NK-92 (cell line): ENCODE data around the gene HDGF.
A peak's percentile ranks its signal among the peaks of the same experiment; 100 is the strongest.
"Not testable (repeated sequence)": the region's sequence is repeated elsewhere in the genome, so short reads cannot be mapped to it uniquely, and the experiment has no call there.

Source experiments
- DNase-seq: peaks from one replicate; lab custom pipeline; 2025; ENCODE audit not compliant: unreplicated experiment; lab: John Stamatoyannopoulos, UW

Gene HDGF

DNA sequence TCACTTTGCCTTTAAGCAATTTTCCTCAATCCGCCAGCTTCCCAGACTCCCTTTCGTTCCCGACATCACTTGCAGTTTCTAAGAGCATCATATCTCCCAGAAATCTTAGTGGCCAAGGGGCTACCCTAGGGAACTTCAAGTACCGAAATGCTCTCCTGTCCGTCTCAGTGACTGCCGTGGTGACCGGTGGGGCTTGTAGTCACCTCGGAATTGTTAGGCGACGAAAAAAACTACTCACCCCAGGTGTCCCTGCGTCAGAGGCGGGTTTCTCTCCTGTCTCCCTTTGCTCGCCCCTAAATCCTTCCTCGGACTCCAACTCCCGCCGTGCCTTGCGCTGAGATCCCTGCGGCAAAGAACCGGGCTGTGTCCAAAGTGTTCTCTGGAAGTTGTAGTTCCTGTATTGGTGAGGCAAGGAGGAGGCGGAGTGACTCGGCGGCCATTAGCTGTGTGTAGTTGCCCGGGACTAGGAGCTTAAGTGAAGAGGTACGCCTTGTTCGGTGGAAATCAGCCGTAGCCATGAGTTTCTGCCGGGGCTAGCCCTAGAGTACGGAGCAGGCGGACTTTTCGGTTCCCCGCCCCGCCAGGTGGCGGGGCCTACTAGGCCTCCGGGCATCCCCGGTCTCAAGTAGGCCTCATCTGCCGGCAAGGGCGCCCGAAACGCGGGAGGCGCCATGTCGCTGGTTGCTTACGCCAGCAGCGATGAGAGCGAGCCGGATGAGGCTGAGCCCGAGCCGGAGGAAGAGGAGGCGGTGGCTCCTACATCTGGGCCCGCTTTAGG lies 15.8 kb upstream of the HDGF start, which contains the start of gene PRCC:
PRCC (plus strand) TSS at position 435 of the 778 bp plus-strand sequence; CDS start at position 672, 237 bp downstream.
- DNase-seq = peak; percentile 89

DNA sequence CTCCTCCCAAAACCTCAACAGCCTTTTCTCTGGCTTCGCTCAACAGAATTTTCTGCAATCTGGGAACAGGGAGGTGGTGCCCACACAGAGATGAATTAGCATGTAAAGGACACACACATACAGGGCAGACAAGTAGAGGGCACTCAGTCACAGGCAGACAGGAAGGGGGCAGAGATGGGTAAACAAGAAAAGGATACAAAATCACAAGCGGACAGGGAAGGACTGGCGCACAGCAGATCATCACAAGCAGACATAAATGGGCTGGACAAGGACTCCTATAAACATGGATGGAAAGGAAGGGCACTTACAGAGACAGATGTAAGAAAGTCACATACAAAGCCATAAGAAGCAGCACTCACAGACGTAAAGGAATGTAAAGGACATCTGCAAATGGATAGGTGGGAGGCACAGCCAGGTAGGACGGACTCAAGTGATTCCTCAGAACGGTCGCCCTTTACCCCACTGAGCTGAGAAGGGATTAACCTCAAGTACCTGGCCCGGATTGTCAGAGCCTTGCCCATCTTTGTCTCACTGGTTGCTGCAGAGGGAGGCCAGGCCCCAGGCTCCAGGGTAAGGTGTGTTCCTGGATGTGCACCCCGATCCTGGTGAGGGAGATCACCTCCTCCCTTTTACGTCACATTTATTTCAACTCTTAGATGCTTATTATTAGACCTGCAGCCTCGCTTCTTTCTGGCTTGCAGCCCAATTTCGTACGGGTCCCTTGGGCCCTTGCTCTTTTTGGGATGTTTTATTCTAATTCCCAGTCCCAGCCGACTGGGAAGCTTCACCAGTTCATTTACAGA lies 15.0 kb upstream of the HDGF start:
- no peak for DNase-seq

DNA sequence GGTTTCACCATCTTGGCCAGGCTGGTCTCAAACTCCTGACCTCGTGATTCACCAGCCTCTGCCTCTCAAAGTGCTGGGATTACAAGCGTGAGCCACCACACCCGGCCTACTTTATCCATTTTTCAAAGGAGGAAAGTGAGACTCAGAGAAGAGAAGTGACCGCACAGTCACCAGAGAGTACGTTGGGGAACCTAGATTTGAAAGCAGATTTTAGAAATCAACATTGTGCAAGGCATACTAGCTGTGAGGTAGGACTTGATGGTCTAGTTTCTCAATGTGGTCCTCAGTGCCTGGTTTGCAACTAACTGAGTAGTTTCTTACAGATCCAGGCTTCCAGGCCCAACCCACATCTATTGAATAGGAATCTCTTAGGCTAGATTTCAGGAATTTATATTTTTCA lies 14.2 kb upstream of the HDGF start:
- DNase-seq = no peak

DNA sequence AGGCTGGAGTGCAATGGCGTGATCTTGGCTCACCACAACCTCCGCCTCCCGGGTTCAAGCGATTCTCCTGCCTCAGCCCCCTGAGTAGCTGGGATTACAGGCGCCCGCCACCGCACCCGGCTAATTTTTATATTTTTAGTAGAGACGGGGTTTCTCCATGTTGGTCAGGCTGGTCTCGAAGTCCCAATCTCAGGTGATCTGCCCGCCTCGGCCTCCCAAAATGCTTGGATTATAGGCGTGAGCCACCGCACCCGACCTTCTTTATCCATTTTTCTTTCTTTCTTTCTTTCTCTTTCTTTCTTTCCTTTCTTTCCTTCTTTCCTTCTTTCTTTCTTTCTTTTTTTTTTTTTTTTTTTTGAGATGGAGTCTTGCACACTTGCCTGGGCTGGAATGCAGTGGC lies 13.7 kb upstream of the HDGF start:
- DNase-seq = not testable (repeated sequence)

DNA sequence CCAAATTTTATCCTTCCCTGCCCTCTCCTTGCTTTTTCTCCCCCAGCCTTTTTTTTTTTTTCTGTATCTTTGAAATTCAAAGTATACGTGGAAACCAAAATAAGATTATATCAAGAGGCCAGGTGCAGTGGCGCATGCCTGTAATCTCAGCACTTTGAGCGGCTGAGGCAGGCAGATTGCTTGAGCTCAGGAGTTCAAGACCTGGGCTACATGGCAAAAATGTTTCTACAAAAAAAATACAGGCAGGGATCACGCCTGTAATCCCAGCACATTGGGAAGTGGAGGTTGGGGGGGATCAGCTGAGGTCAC lies 9.3 kb upstream of the HDGF start:
- DNase-seq = no peak

DNA sequence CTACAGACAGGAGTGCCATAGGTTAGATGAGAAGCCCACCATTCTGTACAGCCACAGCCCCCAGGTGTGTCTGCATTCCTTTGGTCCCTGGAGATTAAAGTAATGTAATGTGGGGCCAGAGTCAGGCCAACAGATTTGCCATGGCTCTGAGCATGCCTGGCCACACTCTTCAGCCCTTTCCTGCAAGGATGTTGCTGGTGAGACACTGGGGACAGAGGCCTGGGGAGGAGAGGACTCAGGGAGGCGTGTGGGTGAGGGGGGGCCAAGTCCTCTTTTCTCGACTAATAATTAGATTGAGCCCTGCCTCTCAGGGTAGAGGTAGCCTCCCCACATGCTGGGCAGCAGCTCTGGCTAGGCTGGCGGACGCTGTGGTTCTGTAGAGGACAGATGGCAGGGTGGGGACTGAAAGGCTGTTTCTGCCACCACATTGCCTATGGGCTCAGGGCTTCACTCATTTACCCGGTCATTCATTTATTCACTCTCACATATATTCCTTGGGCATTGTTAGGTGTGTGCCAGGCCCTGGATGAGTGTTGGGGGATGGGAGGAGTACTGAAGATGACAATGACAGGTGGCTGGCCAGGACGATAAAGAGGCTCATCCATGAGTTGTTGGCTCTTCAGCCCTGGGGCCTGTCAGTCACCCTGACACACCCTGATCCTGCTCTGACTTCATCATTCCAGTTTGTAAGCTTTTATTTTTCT lies 8.8 kb upstream of the HDGF start:
- no peak for DNase-seq

DNA sequence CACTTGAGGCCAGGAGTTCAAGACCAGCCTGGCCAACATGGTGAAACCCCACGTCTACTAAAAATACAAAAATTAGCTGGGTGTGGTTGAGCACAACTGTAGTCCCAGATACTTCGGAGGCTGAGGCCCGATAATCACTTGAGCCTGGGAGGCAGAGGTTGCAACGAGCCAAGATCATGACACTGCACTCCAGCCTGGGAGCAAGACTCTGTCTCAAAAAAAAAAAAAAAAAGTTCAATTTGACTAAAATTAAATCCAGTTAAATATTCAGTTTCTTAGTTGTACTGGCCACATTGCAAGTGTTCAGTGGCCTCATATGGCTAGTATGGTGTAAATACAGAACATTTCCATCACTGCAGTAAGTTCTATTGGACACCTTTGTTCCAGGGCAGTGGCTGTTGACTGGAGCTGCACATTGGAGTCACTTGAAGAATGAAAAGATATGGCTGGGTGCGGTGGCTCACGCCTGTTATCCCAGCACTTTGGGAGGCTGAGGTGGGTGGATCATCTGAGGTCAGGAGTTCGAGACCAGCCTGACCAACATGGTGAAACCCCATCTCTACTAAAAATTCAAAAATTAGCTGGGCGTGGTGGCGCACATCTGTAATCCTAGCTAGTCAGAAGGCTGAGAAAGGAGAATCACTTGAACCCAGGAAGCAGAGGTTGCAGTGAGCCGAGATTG lies 6.2 kb upstream of the HDGF start:
- not testable (repeated sequence) for DNase-seq

DNA sequence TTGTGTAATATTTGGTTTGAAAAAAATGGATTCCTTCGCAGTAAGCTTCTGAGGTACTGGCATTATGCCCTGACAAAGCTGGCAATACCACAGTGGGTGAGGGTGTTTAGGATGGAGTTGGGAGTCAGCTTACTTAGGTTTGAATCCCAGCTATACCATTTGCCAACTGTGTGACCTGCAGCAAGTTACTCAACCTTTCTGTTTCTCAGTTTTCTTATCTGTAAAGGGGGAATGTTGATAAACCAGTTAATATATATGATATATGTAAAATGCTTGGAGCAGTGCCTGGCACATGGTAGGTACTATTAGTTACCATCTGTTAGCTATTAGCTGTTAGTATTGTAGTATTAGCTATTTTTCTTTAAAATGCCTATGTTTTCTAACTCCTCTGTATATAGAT lies 4.9 kb upstream of the HDGF start:
- DNase-seq = no peak

DNA sequence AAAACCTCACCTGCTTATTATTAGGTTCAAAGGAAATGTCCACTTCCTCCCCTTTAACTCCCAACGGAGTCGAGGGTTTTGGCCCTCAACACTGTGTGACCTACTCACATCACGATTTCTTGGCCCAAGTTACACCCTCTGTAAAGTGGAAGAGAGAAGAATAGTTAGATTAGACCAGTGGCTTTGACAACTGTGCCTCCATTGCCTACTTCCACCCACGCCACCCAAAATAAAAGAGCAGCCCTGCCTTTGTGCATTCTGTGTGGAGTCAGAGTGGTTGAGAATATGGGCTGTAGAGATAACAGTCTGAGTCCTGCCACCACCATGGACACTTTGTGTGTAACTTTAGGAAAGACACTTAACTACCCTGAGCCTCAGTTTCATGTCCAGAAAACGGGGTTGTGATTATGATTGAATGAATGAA lies 4.1 kb upstream of the HDGF start:
- no peak for DNase-seq

DNA sequence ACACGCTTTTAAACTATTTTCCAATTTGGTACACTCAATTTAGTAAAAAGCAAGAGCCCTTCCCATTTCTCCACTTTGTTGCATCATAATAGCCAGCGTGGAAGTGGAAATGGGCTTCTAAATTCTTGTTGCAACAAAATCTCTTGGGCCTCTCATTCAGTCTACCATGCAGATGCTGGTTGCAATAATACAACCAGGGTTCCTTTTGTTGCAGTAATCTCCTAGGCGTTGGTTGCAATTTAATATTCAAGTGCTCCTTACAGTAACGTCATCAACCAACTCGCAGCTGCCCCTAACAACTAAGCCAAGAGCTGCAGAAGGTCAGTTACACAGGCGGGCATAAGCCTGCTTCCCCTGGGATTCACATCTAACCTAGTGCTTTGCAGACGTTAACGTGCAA lies 2.7 kb upstream of the HDGF start:
- DNase-seq = no peak

DNA sequence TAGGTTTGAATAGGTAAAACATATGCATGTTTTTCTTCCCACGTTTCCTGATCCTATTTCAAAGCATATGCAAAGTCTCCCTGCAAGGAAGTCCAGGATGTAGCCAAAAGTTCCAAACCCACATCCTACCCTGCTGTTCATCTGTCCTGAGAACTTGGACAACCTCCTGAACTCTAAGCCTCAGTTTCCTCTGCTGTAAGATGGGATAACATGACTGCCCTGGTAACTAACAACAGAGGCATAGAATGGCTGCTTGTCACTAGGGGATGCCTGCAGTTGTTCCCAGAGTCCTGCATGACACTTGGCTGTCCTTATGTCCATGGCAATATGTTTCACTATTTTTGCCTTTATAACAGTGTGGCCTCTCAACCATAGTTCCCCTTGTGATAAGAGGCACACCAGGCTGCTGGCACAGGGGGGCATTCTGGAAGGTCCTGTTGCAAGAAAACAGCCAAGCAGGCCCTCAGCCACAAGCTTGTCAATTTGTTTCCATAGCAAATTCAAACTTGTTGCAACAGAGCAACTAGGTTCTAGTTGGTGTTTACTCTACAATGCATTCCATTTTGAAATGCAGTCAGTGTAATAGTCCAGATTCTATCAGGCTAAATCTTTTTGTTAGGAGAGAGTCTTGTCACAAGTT lies 1.5 kb upstream of the HDGF start:
- DNase-seq = no peak

DNA sequence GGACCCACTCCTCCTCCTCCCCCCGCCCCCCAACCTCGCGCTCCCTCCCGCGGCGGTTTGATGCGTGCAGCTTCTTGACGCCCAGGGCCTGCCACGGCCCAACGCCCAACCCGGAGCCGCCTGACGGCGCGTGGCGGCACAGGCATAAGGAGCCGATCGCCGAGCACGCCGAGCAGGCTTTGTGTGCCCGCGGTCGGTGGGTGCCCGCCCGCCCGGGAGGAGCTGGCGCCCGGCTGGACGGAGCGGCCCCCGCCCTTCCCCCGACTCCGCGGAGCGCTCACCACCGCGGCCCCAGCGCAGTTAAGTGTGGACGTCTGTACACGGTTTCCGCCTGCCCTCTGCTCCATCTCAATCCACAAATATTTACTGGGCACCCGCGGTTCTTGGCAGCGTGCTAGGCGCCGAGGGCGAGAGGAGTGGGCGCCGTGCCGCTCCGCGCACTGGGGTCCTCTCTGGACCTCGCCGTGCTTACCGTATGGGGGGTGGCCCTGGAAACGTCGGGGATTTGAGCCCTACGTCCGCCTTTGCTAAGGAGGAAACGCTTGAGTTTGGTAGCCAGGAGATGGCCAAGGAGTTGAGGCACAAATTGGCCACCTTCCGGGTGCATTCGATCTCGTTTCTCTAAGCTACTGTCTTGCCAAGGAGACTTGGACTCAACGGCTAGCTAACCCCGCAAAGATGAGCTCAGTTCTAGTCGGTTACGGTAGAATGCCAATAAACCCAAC lies 444 bp upstream of the HDGF start:
- DNase-seq = peak; percentile 81

DNA sequence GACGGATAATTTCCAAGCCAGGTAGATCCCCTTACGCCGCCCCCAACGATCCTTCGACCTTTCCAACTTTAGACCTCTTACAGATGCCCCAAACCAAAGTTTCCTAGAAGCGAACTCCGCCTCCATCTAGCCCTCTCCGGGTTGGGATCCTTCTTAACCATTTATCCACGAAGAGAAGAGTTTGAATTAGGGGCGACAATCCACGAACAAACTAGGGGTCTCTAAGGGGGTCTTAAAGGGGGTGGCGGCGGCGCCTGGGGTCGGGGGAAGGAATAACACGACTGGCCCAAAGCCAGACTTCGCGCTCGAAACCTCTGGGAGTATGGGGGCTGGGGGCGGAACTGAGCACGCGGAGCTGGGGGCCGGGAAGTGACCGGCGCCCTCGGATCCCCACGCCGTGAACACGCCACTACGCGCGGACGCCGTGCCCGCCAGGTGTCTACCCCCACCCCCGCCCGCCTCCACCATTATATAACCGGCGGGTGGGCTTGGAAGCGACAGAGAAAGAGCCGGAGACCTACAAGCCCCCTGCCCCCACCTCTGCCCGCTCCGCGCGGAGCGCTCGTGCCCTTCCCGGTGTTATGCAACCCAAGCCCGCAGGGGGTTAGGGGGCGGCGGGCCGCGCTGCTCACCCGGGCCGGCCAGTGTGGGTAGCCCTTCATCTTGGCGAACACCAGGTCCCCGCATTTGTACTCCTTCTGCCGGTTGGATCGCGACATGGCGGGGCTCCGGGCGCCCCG lies 594 bp downstream of the HDGF start:
- no peak for DNase-seq

DNA sequence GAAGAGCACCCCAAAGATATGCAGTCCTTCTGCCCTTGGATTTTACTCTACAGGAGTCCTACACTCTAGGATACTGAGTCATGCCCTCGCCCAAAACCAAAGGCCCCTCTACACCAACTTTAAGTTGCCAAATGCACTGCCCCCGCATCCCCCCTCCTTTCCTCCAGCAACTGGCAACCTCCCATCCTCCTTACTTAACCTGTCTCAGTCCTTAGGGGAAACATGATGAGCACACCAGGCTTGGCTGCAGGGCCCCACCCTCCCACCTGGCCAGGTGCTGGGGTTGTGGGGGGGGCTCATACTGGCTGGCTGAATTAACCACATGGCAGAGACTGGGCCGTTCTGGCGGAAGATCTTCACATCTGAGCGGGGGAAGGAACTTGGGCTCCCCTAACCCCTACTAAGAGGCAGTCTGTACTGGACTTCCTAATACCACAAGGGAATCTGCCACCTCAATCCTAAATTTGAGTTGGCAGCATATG lies 1.2 kb downstream of the HDGF start:
- no peak for DNase-seq

DNA sequence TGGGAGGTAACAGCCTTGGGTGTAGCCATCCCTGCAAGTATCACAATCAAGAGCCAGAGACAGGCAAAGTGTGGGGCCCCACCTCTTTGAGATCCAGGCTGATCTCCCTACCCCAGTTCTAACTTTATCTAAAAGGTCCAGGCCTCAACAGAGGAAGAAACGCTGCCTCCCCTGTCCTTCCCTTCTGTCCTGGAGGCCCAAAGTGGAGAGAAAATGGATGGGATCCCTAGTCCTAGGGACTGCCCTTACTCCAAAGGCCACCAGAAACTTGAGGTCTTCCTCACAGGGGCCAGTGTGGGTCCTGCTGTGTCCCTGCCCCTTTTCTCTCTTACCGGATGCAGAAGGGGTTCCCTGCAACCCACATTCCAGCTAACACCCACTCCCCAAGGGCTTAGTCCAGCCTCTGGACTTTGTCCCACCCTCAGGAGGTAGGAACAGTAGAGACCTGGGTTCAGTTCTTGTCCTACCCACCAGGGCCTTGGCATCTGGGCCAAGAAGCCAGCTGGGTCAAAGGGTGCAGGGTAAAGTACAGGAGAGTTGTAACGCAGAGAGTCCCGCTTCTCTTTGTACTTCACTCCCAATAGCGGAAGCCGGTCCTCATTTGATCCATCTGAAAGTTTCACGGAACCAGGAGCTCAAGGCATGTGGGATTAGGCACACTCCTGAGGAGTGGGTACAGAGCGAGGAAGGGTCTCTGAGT lies 1.9 kb downstream of the HDGF start:
- no peak for DNase-seq

DNA sequence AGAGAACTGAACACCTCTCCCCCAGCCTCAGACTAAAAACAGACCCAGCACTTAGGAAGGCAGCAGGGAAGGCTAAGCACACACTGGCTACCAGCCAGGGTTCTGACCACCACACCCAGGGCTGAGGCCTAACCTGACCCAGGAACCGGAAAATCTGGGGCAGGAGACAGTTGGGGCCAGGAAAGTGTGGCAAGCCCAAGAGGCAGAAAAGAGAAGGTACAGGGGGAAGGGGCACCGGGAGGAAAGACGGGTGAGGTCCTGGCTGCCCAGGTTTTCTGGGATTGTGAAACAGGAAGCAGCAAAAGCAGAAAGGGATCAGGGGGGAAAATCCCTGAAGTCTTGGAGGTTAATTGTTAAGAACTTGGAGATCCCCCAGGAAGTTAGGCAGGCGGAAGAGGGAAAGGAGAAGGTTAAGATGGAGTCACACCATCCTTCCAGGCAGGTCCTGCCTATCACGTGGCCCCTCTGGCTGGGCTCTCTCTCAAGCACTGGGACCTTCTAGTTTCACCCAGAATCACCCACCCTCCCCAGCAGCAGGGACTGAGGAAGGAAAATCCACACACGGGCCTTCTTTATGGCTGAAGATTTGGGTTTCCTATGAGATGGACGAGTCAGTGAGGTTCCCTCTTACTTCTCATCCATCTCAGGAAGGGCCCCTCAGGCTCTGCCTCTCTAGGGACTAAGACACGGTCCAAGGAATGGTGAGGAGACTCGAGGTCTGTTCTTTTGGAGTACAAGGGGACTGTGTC lies 2.6 kb downstream of the HDGF start:
- DNase-seq = no peak

DNA sequence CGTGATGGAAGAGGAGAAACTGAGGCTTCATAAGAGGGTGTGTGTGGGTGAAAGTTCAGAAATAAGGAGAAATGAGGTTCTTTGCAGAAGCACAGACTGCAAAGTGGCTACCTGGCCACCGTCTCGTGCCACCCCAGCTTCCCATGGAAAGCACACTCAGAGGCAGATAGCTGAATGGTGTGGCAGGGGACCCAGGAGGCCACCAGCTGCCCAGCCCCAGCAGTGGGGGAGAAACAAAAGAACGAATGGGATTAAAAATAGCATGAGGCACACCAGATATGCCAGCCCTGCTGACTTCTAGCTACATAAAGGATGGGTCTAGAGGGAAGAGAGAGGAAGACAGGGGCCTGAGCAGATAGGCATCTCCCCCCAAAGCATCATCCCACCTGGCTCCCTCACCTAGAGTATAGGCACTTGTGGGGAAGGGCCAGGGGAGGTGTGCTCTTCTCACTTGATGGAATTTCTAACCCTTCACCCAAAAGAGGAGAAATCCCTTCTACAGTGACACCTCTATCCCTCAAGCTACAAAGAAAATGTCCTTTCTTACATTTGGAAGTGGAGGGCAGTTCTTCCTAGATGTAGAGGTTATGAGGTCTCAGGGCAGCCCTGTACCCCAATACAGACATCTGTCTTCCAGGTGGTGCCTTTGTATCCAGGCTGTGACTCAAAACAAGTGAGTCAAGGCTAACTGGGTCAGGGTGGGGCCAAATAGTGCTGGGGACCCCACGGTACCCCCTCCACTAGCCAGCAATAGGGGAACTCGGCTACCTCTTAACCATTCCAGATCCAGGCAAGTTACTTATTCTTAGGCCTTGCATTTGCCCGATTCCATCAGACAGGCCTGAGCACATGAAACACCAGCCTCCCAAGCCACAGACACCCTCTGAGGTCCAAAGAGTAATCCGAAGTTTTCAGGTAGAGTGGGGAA lies 3.5 kb downstream of the HDGF start:
- DNase-seq = no peak
